GM21825 (cell line): ENCODE data around the gene TLDC2.
"Not testable (repeated sequence)": the region's sequence is repeated elsewhere in the genome, so short reads cannot be mapped to it uniquely, and the experiment has no call there.

Source experiments
- ATAC-seq: cut with Tn5 transposase; IDR thresholded peaks from one replicate; pipeline ENCODE4 v1.9.1; 2021; ENCODE audit warnings: mild to moderate bottlenecking, moderate library complexity; ENCODE audit not compliant: unreplicated experiment

Gene TLDC2

GRCh38 chr20:36905566-36905965 is 29.6 kb downstream of the TLDC2 start:
- ATAC-seq: not testable (repeated sequence)

- ATAC-seq: not testable (repeated sequence)
Measured at GRCh38 chr20:36906086-36906485, 30.1 kb downstream of the TLDC2 start.

- no peak for ATAC-seq
Measured at GRCh38 chr20:36908603-36909002, 32.7 kb downstream of the TLDC2 start.

- ATAC-seq: no peak
Measured at GRCh38 chr20:36916199-36916598, 40.3 kb downstream of the TLDC2 start.

- no peak for ATAC-seq
Measured at GRCh38 chr20:36917240-36917639, 41.3 kb downstream of the TLDC2 start.

GRCh38 chr20:36917943-36918342 is 42.0 kb downstream of the TLDC2 start:
- ATAC-seq: no peak

GRCh38 chr20:36919715-36920333 is 43.9 kb downstream of the TLDC2 start:
- ATAC-seq: no peak

GRCh38 chr20:36920334-36920730 is 44.4 kb downstream of the TLDC2 start:
- no peak for ATAC-seq

GRCh38 chr20:36924167-36925045 is 48.5 kb downstream of the TLDC2 start:
- ATAC-seq: no peak

GRCh38 chr20:36925234-36925633 is 49.3 kb downstream of the TLDC2 start:
- no peak for ATAC-seq

- no peak for ATAC-seq
Measured at GRCh38 chr20:36926653-36927200, 50.8 kb downstream of the TLDC2 start.

GRCh38 chr20:36927704-36928103 is 51.8 kb downstream of the TLDC2 start:
- no peak for ATAC-seq

GRCh38 chr20:36929290-36929689 is 53.4 kb downstream of the TLDC2 start:
- no peak for ATAC-seq

GRCh38 chr20:36929691-36930090 is 53.8 kb downstream of the TLDC2 start:
- ATAC-seq: no peak

GRCh38 chr20:36932067-36932466 is 56.1 kb downstream of the TLDC2 start:
- not testable (repeated sequence) for ATAC-seq

- no peak for ATAC-seq
Measured at GRCh38 chr20:36932476-36933426, 56.8 kb downstream of the TLDC2 start.

- not testable (repeated sequence) for ATAC-seq
Measured at GRCh38 chr20:36933571-36933970, 57.6 kb downstream of the TLDC2 start.

- ATAC-seq: no peak
Measured at GRCh38 chr20:36936341-36936740, 60.4 kb downstream of the TLDC2 start.

- not testable (repeated sequence) for ATAC-seq
Measured at GRCh38 chr20:36936761-36937401, 60.9 kb downstream of the TLDC2 start.

- no peak for ATAC-seq
Measured at GRCh38 chr20:36937402-36937770, 61.4 kb downstream of the TLDC2 start.
